Islet precursor cell (in vitro differentiated cells): ENCODE measurements around the gene HDAC7.

ENCODE experiments used
- DNase-seq: peaks from one replicate; pipeline ENCODE4 v3.0.0-alpha.2; 2018

The HDAC7 gene

GRCh38 chr12:47819896-47820630, at the start of gene HDAC7:
Gene HDAC7, minus strand, starts transcription at chr12:47819903. Its CDS starts 118 bp downstream, at chr12:47819785.
- peak; percentile 97 for DNase-seq

GRCh38 chr12:47868552-47869031, 48.9 kb upstream of the HDAC7 start:
- DNase-seq: no peak

GRCh38 chr12:47868041-47868440, 48.3 kb upstream of the HDAC7 start:
- no peak for DNase-seq

- peak; percentile 76 for DNase-seq
These were observed 47.8 kb upstream of the HDAC7 start for GRCh38 chr12:47867495-47867941.

- peak; percentile 47 for DNase-seq
These were observed 45.0 kb upstream of the HDAC7 start for GRCh38 chr12:47864646-47865235.

GRCh38 chr12:47863985-47864384, 44.3 kb upstream of the HDAC7 start:
- DNase-seq: peak; percentile 51

GRCh38 chr12:47863467-47863866, 43.8 kb upstream of the HDAC7 start:
- peak; percentile 53 for DNase-seq

GRCh38 chr12:47862881-47863280, 43.2 kb upstream of the HDAC7 start:
- DNase-seq: no peak

GRCh38 chr12:47862167-47862750, 42.6 kb upstream of the HDAC7 start:
- no peak for DNase-seq

- no peak for DNase-seq
These were observed 41.2 kb upstream of the HDAC7 start for GRCh38 chr12:47860873-47861272.

GRCh38 chr12:47860279-47860841, 40.7 kb upstream of the HDAC7 start:
- no peak for DNase-seq

GRCh38 chr12:47858511-47859266, 39.0 kb upstream of the HDAC7 start:
- DNase-seq: no peak

GRCh38 chr12:47856721-47857575, 37.2 kb upstream of the HDAC7 start:
- no peak for DNase-seq

- no peak for DNase-seq
These were observed 36.4 kb upstream of the HDAC7 start for GRCh38 chr12:47856094-47856493.

- no peak for DNase-seq
These were observed 35.8 kb upstream of the HDAC7 start for GRCh38 chr12:47855502-47855901.

- no peak for DNase-seq
These were observed 34.8 kb upstream of the HDAC7 start for GRCh38 chr12:47854531-47854930.

GRCh38 chr12:47852096-47852571, 32.4 kb upstream of the HDAC7 start:
- no peak for DNase-seq

- DNase-seq: no peak
These were observed 31.7 kb upstream of the HDAC7 start for GRCh38 chr12:47851303-47851952.

- peak; percentile 89 for DNase-seq
These were observed 30.7 kb upstream of the HDAC7 start for GRCh38 chr12:47850153-47851084.

GRCh38 chr12:47849261-47849660, 29.6 kb upstream of the HDAC7 start:
- no peak for DNase-seq
